HepG2 (cell line): ENCODE measurements around the gene TMEM87B. TPM values are rescaled to one million over a fixed set of nuclear protein-coding genes. Genes with fewer than 3 reads are reported as not detected.

Experiments
- AHR ChIP-seq: IDR thresholded peaks from 2 replicates; pipeline ENCODE4 v1.6.1; 2018; ENCODE audit warnings: missing genetic modification reagents, missing compliant biosample characterization
- BHLHE40 ChIP-seq: IDR thresholded peaks from 2 replicates; pipeline ENCODE4 v1.6.1; 2011; ENCODE audit warnings: low read length, improper control_type of control experiment
- GABPA ChIP-seq, 2 experiments: IDR thresholded peaks; 2 replicates each; pipeline ENCODE4 v1.6.1; 2011 to 2016; ENCODE audit warnings: low read depth in 2 of 2, low read length in 1 of 2, missing biosample characterization in 1 of 2, missing genetic modification characterization in 1 of 2
- ISX ChIP-seq: sonication (generic); formaldehyde crosslinking; conservative IDR thresholded peaks from 2 replicates; pipeline ENCODE4 v1.5.0; 2020; ENCODE audit warnings: missing genetic modification reagents
- MAZ ChIP-seq, 2 experiments: sonication (generic) in 1 of 2; formaldehyde crosslinking in 1 of 2; IDR thresholded peaks; 2 replicates each; pipeline versions ENCODE4 v1.5.0 to v1.6.1; 2012 to 2020; ENCODE audit warnings: low read depth in 2 of 2, mild to moderate bottlenecking in 2 of 2, borderline replicate concordance in 1 of 2, improper control_type of control experiment in 1 of 2, low read length in 1 of 2, missing genetic modification reagents in 1 of 2, moderate library complexity in 1 of 2
- MEIS2 ChIP-seq: sonication (generic); formaldehyde crosslinking; IDR thresholded peaks from 2 replicates; pipeline ENCODE4 v1.9.0; 2021; ENCODE audit warnings: mild to moderate bottlenecking, missing genetic modification reagents
- NFATC3 ChIP-seq: sonication (generic); formaldehyde crosslinking; IDR thresholded peaks from 2 replicates; pipeline ENCODE4 v1.5.1; 2020; ENCODE audit warnings: mild to moderate bottlenecking, missing genetic modification reagents
- SATB2 ChIP-seq: sonication (generic); formaldehyde crosslinking; IDR thresholded peaks from 2 replicates; pipeline ENCODE4 v1.5.0; 2020; ENCODE audit warnings: missing genetic modification reagents
- SP5 ChIP-seq: IDR thresholded peaks from 2 replicates; pipeline ENCODE4 v1.6.1; 2016; ENCODE audit warnings: low read depth, borderline replicate concordance
- SRSF1 ChIP-seq: fragments of 200-400 bp; formaldehyde crosslinking; optimal IDR thresholded peaks from 2 replicates; pipeline ENCODE3; 2017; ENCODE audit warnings: mild to moderate bottlenecking, low read depth, low read length, moderate library complexity
- XRCC5 ChIP-seq: fragments of 200-400 bp; formaldehyde crosslinking; optimal IDR thresholded peaks from 2 replicates; pipeline ENCODE3; 2017; ENCODE audit warnings: mild to moderate bottlenecking, low read length
- YEATS4 ChIP-seq: sonication (generic); formaldehyde crosslinking; IDR thresholded peaks from 2 replicates; pipeline ENCODE4 v1.4.0; 2020; ENCODE audit warnings: missing genetic modification reagents, borderline replicate concordance
- ZFP36 ChIP-seq: fragments of 150-350 bp; IDR thresholded peaks from 2 replicates; pipeline ENCODE4 v1.6.1; 2018; ENCODE audit warnings: borderline replicate concordance, low read length, low read depth; ENCODE audit not compliant: partially characterized antibody
- ZFP82 ChIP-seq: sonication (generic); formaldehyde crosslinking; IDR thresholded peaks from 2 replicates; pipeline ENCODE4 v1.5.1; 2020; ENCODE audit warnings: mild to moderate bottlenecking, missing genetic modification reagents, borderline replicate concordance
- ZFYVE20 ChIP-seq: sonication (generic); formaldehyde crosslinking; IDR thresholded peaks from 2 replicates; pipeline ENCODE4 v1.8.0; 2023; ENCODE audit warnings: low read depth, mild to moderate bottlenecking, moderate library complexity, missing genetic modification reagents, borderline replicate concordance
- ZNF24 ChIP-seq: fragments of 450-650 bp; IDR thresholded peaks from 2 replicates; pipeline ENCODE4 v1.6.1; 2017; ENCODE audit warnings: antibody characterized with exemption, mild to moderate bottlenecking
- ZNF263 ChIP-seq: sonication (generic); formaldehyde crosslinking; IDR thresholded peaks from 2 replicates; pipeline ENCODE4 v1.4.0; 2020; ENCODE audit warnings: missing genetic modification reagents
- ZNF414 ChIP-seq: sonication (generic); formaldehyde crosslinking; IDR thresholded peaks from 2 replicates; pipeline ENCODE4 v1.5.0; 2020; ENCODE audit warnings: missing genetic modification reagents
- ZNF513 ChIP-seq: sonication (generic); formaldehyde crosslinking; conservative IDR thresholded peaks from 2 replicates; pipeline ENCODE4 v1.5.0; 2020; ENCODE audit warnings: missing genetic modification reagents
- ZNF574 ChIP-seq: sonication (generic); formaldehyde crosslinking; IDR thresholded peaks from 2 replicates; pipeline ENCODE4 v1.4.0; 2020; ENCODE audit warnings: missing genetic modification reagents
- ZNF607 ChIP-seq: sonication (generic); formaldehyde crosslinking; IDR thresholded peaks from 2 replicates; pipeline ENCODE4 v1.5.1; 2020; ENCODE audit warnings: missing genetic modification reagents, mild to moderate bottlenecking, borderline replicate concordance
- ZNF616 ChIP-seq: sonication (generic); formaldehyde crosslinking; IDR thresholded peaks from 2 replicates; pipeline ENCODE4 v1.5.0; 2020; ENCODE audit warnings: low read depth, mild to moderate bottlenecking, missing genetic modification reagents
- ZNF672 ChIP-seq: sonication (generic); formaldehyde crosslinking; IDR thresholded peaks from 2 replicates; pipeline ENCODE4 v1.8.1; 2022; ENCODE audit warnings: missing genetic modification reagents
- ZSCAN12 ChIP-seq: sonication (generic); formaldehyde crosslinking; IDR thresholded peaks from 2 replicates; pipeline ENCODE4 v1.9.0; 2021; ENCODE audit warnings: mild to moderate bottlenecking, missing genetic modification reagents
- polyA plus RNA-seq, 8 experiments: library from polyadenylated mRNA; depleted of rRNA in 3 of 8; stranded (reverse) in 7 of 8; unstranded in 1 of 8; fragments of >200 nt; fragmentation: Illumina TruSeq in 4 of 8; extraction: Trizol in 4 of 8; gene quantifications; 2 replicates each; pipeline versions ENCODE4 v1.2.1 to v1.2.3, GENCODE V29; 2011 to 2016; ENCODE audit warnings: low read depth in 4 of 8, missing spikeins in 1 of 8, mixed read lengths in 1 of 8; ENCODE audit not compliant: insufficient read depth in 1 of 8
- total RNA-seq, 5 experiments: library from RNA; depleted of rRNA; stranded (reverse); fragments of >200 nt; fragmentation: Illumina TruSeq; extraction: Trizol; gene quantifications; 2 replicates each; pipeline ENCODE4 v1.2.3, GENCODE V29; 2016; ENCODE audit warnings: low read depth in 1 of 5

TMEM87B gene
- total and polyA plus RNA-seq, 2 of the 13 experiments (the other 11 are each of a cell fraction or from before 2014, with no cell fraction given) = 15.1 to 16.2 TPM

- TF ChIP-seq XRCC5 (peak; percentile 63), SATB2 (CRISPR knock-in tag) (0 out of 2 replicates have a peak, but pooled peaks have one; percentile 39), ZFP36 (no peak), YEATS4 (CRISPR knock-in tag) (peak; percentile 85), ZNF414 (CRISPR knock-in tag) (peak; percentile 44; the same call in 1 of the 2 replicates), SP5 (CRISPR knock-in tag) (peak; percentile 89), ISX (CRISPR knock-in tag) (peak; percentile 64; the same call in 1 of the 2 replicates), ZNF24 (no peak), AHR (0 out of 2 replicates have a peak, but pooled peaks have one; percentile 22), GABPA (IDR thresholded peaks at IDR 0.05; ENCODE audit: low read depth, low read length) (no peak), GABPA (CRISPR knock-in tag; IDR thresholded peaks at IDR 0.05; ENCODE audit: low read depth) (0 out of 2 replicates have a peak, but pooled peaks have one; percentile 31), ZFP82 (CRISPR knock-in tag) (no peak; the same call in 1 of the 2 replicates), NFATC3 (CRISPR knock-in tag) (no peak), SRSF1 (no peak), MAZ (IDR thresholded peaks at IDR 0.05; ENCODE audit: borderline replicate concordance, low read depth, low read length) (peak; percentile 51; the same call in 1 of the 2 replicates), MAZ (CRISPR knock-in tag; IDR thresholded peaks at IDR 0.05; ENCODE audit: low read depth) (peak; percentile 75; the same call in 1 of the 2 replicates), ZNF574 (CRISPR knock-in tag) (peak; percentile 70; the same call in 1 of the 2 replicates), ZSCAN12 (CRISPR knock-in tag) (peak; percentile 73), MEIS2 (CRISPR knock-in tag) (peak; percentile 73), ZFYVE20 (CRISPR knock-in tag) (peak; percentile 79; the same call in 1 of the 2 replicates), ZNF263 (CRISPR knock-in tag) (peak; percentile 50), ZNF616 (peak; percentile 87), ZNF672 (CRISPR knock-in tag) (0 out of 2 replicates have a peak, but pooled peaks have one; percentile 54), BHLHE40 (peak; percentile 90), ZNF607 (peak; percentile 85; the same call in 1 of the 2 replicates), ZNF513 (no peak)
These were observed at the start of gene TMEM87B (continued) for GRCh38 chr2:112054847-112055729.
